ENCODE measurements around the gene PHEX. TPM values are rescaled to one million over a fixed set of nuclear protein-coding genes. Genes with fewer than 3 reads are reported as not detected.

Gene PHEX
- total RNA-seq, 1 donor from 2014 or later, result 0.96 TPM

DNA sequence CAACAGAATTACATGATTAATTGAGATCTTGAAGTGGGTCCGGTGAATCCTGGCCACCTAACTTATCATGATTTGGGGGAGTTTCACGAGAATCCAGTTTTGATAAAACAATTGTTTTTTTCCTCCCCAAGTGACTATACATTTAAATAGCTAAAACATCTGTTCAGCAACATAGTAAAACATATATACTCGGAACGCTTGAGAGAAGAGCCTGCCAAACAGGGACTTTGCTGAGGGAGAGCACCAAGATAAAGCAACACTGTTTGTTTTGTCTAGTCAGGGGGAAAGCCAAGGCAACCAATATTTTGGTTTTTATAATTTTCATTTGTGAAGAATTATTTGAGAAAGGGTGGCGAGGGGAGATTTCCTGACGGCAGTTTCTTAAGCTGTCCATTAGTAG, 381 bp downstream of the PHEX start:
- peak overlapping the region; percentile 26 for H3K27ac Mint-ChIP-seq
- H3K36me3 Mint-ChIP-seq, result no peaks in the 10 kb centered on the region
- peaks cover 9% of the 10 kb centered on the region for H3K9me3 Mint-ChIP-seq
- DNase-seq (ENCODE audit: low spot score in 2 of 2, unreplicated experiment in 2 of 2), result no peak
- H3K27me3 Mint-ChIP-seq (ENCODE audit: low read depth), result no peaks in the 10 kb centered on the region
- peaks cover 11% of the 10 kb centered on the region for H3K4me1 Mint-ChIP-seq
- no peak overlapping the region for H3K4me3 Mint-ChIP-seq
- TF ChIP-seq, protein P1, sequence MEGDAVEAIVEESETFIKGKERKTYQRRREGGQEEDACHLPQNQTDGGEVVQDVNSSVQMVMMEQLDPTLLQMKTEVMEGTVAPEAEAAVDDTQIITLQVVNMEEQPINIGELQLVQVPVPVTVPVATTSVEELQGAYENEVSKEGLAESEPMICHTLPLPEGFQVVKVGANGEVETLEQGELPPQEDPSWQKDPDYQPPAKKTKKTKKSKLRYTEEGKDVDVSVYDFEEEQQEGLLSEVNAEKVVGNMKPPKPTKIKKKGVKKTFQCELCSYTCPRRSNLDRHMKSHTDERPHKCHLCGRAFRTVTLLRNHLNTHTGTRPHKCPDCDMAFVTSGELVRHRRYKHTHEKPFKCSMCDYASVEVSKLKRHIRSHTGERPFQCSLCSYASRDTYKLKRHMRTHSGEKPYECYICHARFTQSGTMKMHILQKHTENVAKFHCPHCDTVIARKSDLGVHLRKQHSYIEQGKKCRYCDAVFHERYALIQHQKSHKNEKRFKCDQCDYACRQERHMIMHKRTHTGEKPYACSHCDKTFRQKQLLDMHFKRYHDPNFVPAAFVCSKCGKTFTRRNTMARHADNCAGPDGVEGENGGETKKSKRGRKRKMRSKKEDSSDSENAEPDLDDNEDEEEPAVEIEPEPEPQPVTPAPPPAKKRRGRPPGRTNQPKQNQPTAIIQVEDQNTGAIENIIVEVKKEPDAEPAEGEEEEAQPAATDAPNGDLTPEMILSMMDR (IDR thresholded peaks at IDR 0.05; ENCODE audit: unreplicated experiment), result no peak

DNA sequence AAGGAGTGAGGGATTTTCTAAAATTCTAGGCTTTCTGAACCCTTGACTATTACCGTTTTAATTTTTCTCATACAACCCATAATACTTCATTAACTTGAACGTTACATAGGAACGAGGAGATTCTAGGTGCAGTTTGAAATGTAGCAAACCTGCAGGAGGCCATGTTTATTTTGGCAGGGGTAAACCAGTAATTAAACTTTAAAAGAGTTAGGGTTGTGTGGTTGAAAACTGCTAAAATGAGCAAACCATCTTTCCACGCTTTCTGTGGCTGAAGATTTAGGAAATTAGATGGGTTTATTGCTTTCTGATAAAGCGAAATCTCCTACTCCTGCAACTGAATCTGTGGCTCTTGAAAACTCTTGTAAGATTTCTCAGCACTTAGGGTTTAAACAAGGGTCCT, 1.7 kb downstream of the PHEX start:
- Mint-ChIP-seq H3K9me3 (peaks cover 9% of the 10 kb centered on the region), H3K4me1 (peaks cover 11% of the 10 kb centered on the region), H3K4me3 (no peak overlapping the region), H3K27me3 (ENCODE audit: low read depth) (no peaks in the 10 kb centered on the region), H3K36me3 (no peaks in the 10 kb centered on the region), H3K27ac (no peak overlapping the region)
- no peak for DNase-seq (ENCODE audit: low spot score in 2 of 2, unreplicated experiment in 2 of 2)
- TF ChIP-seq, protein P1 (IDR thresholded peaks at IDR 0.05; ENCODE audit: unreplicated experiment), result no peak

DNA sequence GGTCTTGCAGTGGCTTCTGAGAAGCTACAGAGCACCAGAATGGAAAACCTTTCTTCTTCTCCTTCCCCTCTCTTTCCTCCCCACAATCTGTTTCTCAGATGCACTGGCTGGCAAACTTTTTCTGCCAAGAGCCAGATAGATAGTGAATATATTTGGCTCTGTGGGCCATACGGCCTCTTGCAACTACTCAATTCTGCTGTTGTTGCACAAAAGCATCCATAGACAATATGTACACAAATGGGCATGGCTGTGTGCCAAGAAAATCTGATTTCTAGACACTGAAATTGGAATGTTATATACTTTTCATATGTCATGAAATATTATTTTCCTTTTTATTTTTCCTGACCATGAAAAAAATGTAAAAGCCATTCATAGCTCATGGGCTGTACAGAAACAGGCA, 3.1 kb downstream of the PHEX start:
- peaks cover 11% of the 10 kb centered on the region for H3K4me1 Mint-ChIP-seq
- H3K27ac Mint-ChIP-seq, result no peak overlapping the region
- no peaks in the 10 kb centered on the region for H3K27me3 Mint-ChIP-seq (ENCODE audit: low read depth)

DNA sequence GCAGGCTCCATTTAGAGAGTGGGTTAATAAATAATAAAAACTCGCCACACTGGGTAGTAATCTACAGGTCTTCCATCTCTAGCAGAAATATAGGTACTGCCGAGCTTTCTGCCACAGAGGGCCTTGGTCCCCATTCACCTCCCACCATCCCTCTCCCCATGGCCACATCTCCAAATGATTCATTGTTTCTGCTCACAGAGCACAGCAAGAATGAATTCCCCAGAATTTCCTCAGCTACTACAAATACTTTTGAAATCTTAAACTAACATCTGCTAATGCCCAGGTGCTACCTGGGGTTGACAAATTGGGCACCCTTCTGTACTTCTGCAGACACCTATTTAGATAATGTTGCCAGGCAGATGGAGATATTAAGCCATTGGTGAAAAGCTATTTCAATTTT, 5.1 kb downstream of the PHEX start:
- TF ChIP-seq, protein P1 (IDR thresholded peaks at IDR 0.05; ENCODE audit: unreplicated experiment), result no peak
- DNase-seq (ENCODE audit: low spot score in 2 of 2, unreplicated experiment in 2 of 2), result no peak
- no peak overlapping the region for H3K4me3 Mint-ChIP-seq
- peaks cover 8% of the 10 kb centered on the region for H3K4me1 Mint-ChIP-seq
- no peaks in the 10 kb centered on the region for H3K27me3 Mint-ChIP-seq (ENCODE audit: low read depth)
- H3K27ac Mint-ChIP-seq, result no peak overlapping the region
- no peaks in the 10 kb centered on the region for H3K36me3 Mint-ChIP-seq
- H3K9me3 Mint-ChIP-seq, result peaks cover 3% of the 10 kb centered on the region

More for the DNA sequence above, 3.1 kb downstream of the PHEX start:
- H3K9me3 Mint-ChIP-seq, result peaks cover 3% of the 10 kb centered on the region
- no peaks in the 10 kb centered on the region for H3K36me3 Mint-ChIP-seq
- no peak overlapping the region for H3K4me3 Mint-ChIP-seq
- DNase-seq (ENCODE audit: low spot score in 2 of 2, unreplicated experiment in 2 of 2), result no peak
- TF ChIP-seq, protein P1 (IDR thresholded peaks at IDR 0.05; ENCODE audit: unreplicated experiment), result no peak

DNA sequence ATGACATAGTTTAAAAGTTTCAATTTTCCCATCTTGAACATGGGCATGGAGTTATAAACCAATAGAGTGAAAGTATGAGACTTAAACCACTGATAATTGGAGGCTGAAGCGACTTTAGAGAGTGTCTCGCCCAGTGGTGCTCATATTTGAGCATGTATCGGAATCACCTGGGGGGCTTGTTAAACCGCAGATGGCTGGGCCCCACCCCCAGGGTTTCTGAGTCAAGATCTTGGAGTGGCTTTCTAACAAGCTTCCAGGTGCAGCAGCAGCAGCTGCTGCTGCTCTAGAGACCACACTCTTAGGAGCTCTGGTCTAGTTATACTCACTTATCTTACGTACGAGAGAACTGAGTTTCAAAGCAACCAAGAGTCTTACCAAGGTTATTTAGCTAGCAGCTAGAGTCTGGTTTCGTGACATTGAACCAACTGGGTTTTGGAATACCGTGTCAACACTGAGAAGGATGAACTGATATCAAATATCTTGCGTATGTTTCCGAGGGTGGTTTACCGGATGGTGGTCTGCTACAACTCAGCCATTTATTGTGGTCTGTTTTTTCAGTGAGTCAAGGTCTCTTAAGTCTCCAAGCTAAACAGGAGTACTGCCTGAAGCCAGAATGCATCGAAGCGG, 5.9 kb downstream of the PHEX start:
- peaks cover 5% of the 10 kb centered on the region for H3K4me1 Mint-ChIP-seq
- H3K4me3 Mint-ChIP-seq, result no peak overlapping the region
- no peaks in the 10 kb centered on the region for H3K27me3 Mint-ChIP-seq (ENCODE audit: low read depth)
- H3K9me3 Mint-ChIP-seq, result peaks cover 3% of the 10 kb centered on the region
- no peak overlapping the region for H3K27ac Mint-ChIP-seq
- no peak for DNase-seq (ENCODE audit: low spot score in 2 of 2, unreplicated experiment in 2 of 2)
- H3K36me3 Mint-ChIP-seq, result no peaks in the 10 kb centered on the region
- TF ChIP-seq, protein P1 (IDR thresholded peaks at IDR 0.05; ENCODE audit: unreplicated experiment), result no peak

DNA sequence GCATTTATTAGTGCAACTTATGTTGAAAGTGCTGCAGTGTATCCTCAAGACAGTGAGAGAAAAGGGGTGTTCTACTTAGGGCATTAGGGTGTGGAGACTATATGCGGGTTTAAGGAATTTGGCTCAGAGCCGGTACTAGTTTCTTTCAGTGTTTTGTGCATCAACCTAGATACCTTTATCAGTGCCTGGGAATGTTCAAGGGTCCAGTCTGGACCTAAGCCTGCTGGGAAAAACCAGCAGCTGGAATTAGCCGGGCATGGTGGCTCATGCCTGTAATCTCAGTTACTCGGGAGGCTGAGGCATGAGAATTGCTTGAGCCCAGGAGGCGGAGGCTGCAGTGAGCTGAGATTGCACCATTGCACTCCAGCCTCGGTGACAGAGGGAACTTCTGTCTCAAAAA, 7.4 kb downstream of the PHEX start:
- Mint-ChIP-seq H3K4me1 (peaks cover 5% of the 10 kb centered on the region), H3K4me3 (no peak overlapping the region), H3K27me3 (ENCODE audit: low read depth) (no peaks in the 10 kb centered on the region), H3K36me3 (no peaks in the 10 kb centered on the region), H3K9me3 (peaks cover 3% of the 10 kb centered on the region), H3K27ac (no peak overlapping the region)
- TF ChIP-seq, protein P1 (IDR thresholded peaks at IDR 0.05; ENCODE audit: unreplicated experiment), result no peak
- no peak for DNase-seq (ENCODE audit: low spot score in 2 of 2, unreplicated experiment in 2 of 2)
